SK-N-SH treated with all-trans-retinoic acid at 6 μM for 48 hours (cell line): ENCODE results near the gene LRBA.

Experiments
- ARNTL ChIP-seq: fragments of 450-650 bp; formaldehyde crosslinking; IDR thresholded peaks from 2 replicates; pipeline ENCODE4 v1.5.0; 2020; ENCODE audit warnings: low read depth, mild to moderate bottlenecking, moderate library complexity, borderline replicate concordance
- CSDC2 ChIP-seq: fragments of 250-450 bp; sonication (Bioruptor Pico); IDR thresholded peaks from 2 replicates; pipeline ENCODE4 v1.5.0; 2020; ENCODE audit warnings: mild to moderate bottlenecking, moderate library complexity
- ESRRG ChIP-seq: fragments of 250-450 bp; sonication (Bioruptor Pico); IDR thresholded peaks from 2 replicates; pipeline ENCODE4 v1.6.1; 2021; ENCODE audit warnings: mild to moderate bottlenecking
- OSR1 ChIP-seq: fragments of 250-450 bp; sonication (Bioruptor Pico); IDR thresholded peaks from 2 replicates; pipeline ENCODE4 v1.8.0; 2022; ENCODE audit warnings: moderate library complexity, mild to moderate bottlenecking, inconsistent platforms
- PPARA ChIP-seq: fragments of 250-450 bp; sonication (Bioruptor Pico); IDR thresholded peaks from 2 replicates; pipeline ENCODE4 v1.5.0; 2020; ENCODE audit warnings: mild to moderate bottlenecking, borderline replicate concordance
- RARB ChIP-seq: fragments of 250-450 bp; sonication (Bioruptor Pico); IDR thresholded peaks from 2 replicates; pipeline ENCODE4 v1.8.0; 2021; ENCODE audit warnings: mild to moderate bottlenecking, moderate library complexity
- TCF4 ChIP-seq: fragments of 250-450 bp; sonication (Bioruptor Pico); IDR thresholded peaks from 2 replicates; pipeline ENCODE4 v1.8.0; 2021; ENCODE audit warnings: mild to moderate bottlenecking, moderate library complexity, borderline replicate concordance
- ZFP3 ChIP-seq: fragments of 250-450 bp; sonication (Bioruptor Pico); IDR thresholded peaks from 2 replicates; pipeline ENCODE4 v1.5.0; 2020; ENCODE audit warnings: mild to moderate bottlenecking, moderate library complexity
- ZFP30 ChIP-seq: fragments of 450-650 bp; formaldehyde crosslinking; IDR thresholded peaks from 2 replicates; pipeline ENCODE4 v1.5.0; 2022; ENCODE audit warnings: mild to moderate bottlenecking, moderate library complexity
- ZNF565 ChIP-seq: fragments of 450-650 bp; formaldehyde crosslinking; conservative IDR thresholded peaks from 2 replicates; pipeline ENCODE4 v1.5.0; 2020; ENCODE audit warnings: low read depth, mild to moderate bottlenecking, moderate library complexity
- ZNF70 ChIP-seq: fragments of 450-650 bp; formaldehyde crosslinking; IDR thresholded peaks from 2 replicates; pipeline ENCODE4 v1.5.0; 2020; ENCODE audit warnings: mild to moderate bottlenecking, moderate library complexity
- ZNF8 ChIP-seq: fragments of 450-650 bp; formaldehyde crosslinking; IDR thresholded peaks from 2 replicates; pipeline ENCODE4 v1.5.0; 2020; ENCODE audit warnings: mild to moderate bottlenecking, moderate library complexity
- TF ChIP-seq, protein P1 (sequence below): fragments of 250-450 bp; sonication (Bioruptor Pico); IDR thresholded peaks from 2 replicates; pipeline ENCODE4 v1.5.1; 2021; ENCODE audit warnings: mild to moderate bottlenecking, moderate library complexity
- TF ChIP-seq, protein P2 (sequence below): fragments of 250-450 bp; sonication (Bioruptor Pico); IDR thresholded peaks from 2 replicates; pipeline ENCODE4 v1.8.0; 2020; ENCODE audit warnings: mild to moderate bottlenecking, moderate library complexity, borderline replicate concordance

DNA sequence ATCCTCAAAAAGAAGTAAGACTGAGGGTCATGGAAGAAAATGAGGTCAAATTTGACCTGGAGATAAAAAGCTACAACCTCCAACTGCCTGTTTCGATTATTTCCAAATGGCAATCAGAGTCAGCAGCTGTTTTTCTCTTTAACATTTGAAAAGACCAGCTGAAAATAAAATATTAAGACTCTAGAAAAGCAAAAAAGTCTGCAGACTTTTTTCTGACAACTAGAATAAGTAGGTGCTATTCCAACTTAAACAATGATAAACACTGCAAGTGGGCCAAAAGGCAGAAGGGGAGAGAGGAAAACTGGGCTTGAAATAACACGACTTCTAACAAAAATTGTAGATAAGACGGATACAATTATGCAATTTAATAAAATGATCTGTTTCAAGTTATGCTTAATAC lies 110.4 kb downstream of the LRBA start:
- no peak for TF ChIP-seq ZFP3
- no peak for TF ChIP-seq OSR1 (CRISPR knock-in tag)
- no peak for TF ChIP-seq CSDC2
- TF ChIP-seq ZNF70 (CRISPR knock-in tag), result no peak
- TF ChIP-seq, protein P1, sequence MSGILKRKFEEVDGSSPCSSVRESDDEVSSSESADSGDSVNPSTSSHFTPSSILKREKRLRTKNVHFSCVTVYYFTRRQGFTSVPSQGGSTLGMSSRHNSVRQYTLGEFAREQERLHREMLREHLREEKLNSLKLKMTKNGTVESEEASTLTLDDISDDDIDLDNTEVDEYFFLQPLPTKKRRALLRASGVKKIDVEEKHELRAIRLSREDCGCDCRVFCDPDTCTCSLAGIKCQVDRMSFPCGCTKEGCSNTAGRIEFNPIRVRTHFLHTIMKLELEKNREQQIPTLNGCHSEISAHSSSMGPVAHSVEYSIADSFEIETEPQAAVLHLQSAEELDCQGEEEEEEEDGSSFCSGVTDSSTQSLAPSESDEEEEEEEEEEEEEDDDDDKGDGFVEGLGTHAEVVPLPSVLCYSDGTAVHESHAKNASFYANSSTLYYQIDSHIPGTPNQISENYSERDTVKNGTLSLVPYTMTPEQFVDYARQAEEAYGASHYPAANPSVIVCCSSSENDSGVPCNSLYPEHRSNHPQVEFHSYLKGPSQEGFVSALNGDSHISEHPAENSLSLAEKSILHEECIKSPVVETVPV (CRISPR knock-in tag), result no peak
- TF ChIP-seq RARB, result no peak
- no peak for TF ChIP-seq ESRRG (CRISPR knock-in tag)
- no peak for TF ChIP-seq PPARA
- no peak for TF ChIP-seq ZNF8 (CRISPR knock-in tag)
- TF ChIP-seq TCF4 (CRISPR knock-in tag), result no peak
- TF ChIP-seq, protein P2, sequence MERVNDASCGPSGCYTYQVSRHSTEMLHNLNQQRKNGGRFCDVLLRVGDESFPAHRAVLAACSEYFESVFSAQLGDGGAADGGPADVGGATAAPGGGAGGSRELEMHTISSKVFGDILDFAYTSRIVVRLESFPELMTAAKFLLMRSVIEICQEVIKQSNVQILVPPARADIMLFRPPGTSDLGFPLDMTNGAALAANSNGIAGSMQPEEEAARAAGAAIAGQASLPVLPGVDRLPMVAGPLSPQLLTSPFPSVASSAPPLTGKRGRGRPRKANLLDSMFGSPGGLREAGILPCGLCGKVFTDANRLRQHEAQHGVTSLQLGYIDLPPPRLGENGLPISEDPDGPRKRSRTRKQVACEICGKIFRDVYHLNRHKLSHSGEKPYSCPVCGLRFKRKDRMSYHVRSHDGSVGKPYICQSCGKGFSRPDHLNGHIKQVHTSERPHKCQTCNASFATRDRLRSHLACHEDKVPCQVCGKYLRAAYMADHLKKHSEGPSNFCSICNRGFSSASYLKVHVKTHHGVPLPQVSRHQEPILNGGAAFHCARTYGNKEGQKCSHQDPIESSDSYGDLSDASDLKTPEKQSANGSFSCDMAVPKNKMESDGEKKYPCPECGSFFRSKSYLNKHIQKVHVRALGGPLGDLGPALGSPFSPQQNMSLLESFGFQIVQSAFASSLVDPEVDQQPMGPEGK, result no peak
- no peak for TF ChIP-seq ARNTL (CRISPR knock-in tag)
- no peak for TF ChIP-seq ZNF565
- no peak for TF ChIP-seq ZFP30 (CRISPR knock-in tag)
